Mucosa of descending colon (tissue), 3 donors: Measurements from ENCODE around the gene CTBP2. TPM values are rescaled to one million over a fixed set of nuclear protein-coding genes. Genes with fewer than 3 reads are reported as not detected.
"Not testable (repeated sequence)": the region's sequence is repeated elsewhere in the genome, so short reads cannot be mapped to it uniquely, and the experiment has no call there.

Experiments used
- ATAC-seq: fragments of 200-7000 bp; cut with Tn5 transposase; one replicate; pipeline ENCODE4 v1.9.1; 2020; ENCODE audit warnings: mild to moderate bottlenecking, moderate library complexity
- DNase-seq, 3 donors: peaks; one replicate each; pipeline ENCODE4 v3.0.0-alpha.2; 2020
- H3K36me3 ChIP-seq: fragments of 200-600 bp; one replicate; pipeline ENCODE4 v1.8.0; 2021; ENCODE audit warnings: low read depth, mild to moderate bottlenecking
- H3K4me1 ChIP-seq: fragments of 200-600 bp; one replicate; pipeline ENCODE4 v1.8.0; 2021; ENCODE audit warnings: low read depth, mild to moderate bottlenecking
- H3K4me3 ChIP-seq: fragments of 200-600 bp; one replicate; pipeline ENCODE4 v1.8.0; 2021; ENCODE audit warnings: mild to moderate bottlenecking
- H3K9me3 ChIP-seq: fragments of 200-600 bp; one replicate; pipeline ENCODE4 v1.8.0; 2021; ENCODE audit warnings: mild to moderate bottlenecking
- intact Hi-C, 2 donors: fragments of 100-400 bp; cut with DNase I in 1 of 2; cut with micrococcal nuclease in 1 of 2; formaldehyde crosslinking; loops; one replicate each; pipeline versions ENCODE4 v1.11.0 to v1.11.1; 2022; cut with DNase I, micrococcal nuclease
- total RNA-seq, 3 donors: library from RNA; stranded (reverse); fragmentation: NEBNext Ultra II Directional in 2 of 3; extraction: Animal tissue kit (Norgen Biotek cat#: 25700) in 2 of 3; gene quantifications; one replicate each; pipeline versions ENCODE4 v1.2.1 to v1.2.4, GENCODE V29; 2021 to 2023
- TF ChIP-seq, protein P1 (sequence below): fragments of 200-600 bp; IDR thresholded peaks from one replicate; pipeline ENCODE4 v1.8.0; 2022; ENCODE audit warnings: antibody characterized with exemption, mild to moderate bottlenecking
- donor health status: DM: no; HTN: no; CAD: no; lungs with moderate emphysema.
- donor health status: DM: no; HTN: no; CAD: no.
- donor health status: DM: no; HTN: yes; CAD: no.

Gene CTBP2
- total RNA-seq, 3 donors from 2014 or later: 109 to 137 (median 121) TPM

DNA sequence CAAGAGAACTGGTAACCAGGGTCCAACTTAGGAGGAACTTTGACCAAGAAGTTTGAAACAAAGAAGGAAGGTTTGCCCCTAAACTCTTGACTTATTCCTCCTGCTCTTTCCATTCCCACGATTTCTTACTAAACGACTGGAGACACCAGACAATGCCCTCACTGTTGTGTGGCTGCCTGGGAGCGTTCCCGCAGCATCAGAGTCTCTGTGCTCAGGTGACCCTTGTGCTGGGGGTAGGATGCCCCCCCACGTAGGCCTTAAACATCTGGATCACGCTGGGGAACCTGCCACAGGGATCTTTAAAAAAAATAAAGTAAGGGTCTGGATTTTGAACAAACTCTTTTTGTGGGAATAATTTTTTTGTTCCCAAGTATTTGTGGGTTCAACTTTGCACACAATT, 30.1 kb upstream of the CTBP2 start:
- Histone ChIP-seq H3K36me3 (no peaks in the 10 kb centered on the region), H3K4me1 (no peaks in the 10 kb centered on the region), H3K9me3 (no peaks in the 10 kb centered on the region), H3K4me3 (no peak overlapping the region)
- TF ChIP-seq, protein P1, sequence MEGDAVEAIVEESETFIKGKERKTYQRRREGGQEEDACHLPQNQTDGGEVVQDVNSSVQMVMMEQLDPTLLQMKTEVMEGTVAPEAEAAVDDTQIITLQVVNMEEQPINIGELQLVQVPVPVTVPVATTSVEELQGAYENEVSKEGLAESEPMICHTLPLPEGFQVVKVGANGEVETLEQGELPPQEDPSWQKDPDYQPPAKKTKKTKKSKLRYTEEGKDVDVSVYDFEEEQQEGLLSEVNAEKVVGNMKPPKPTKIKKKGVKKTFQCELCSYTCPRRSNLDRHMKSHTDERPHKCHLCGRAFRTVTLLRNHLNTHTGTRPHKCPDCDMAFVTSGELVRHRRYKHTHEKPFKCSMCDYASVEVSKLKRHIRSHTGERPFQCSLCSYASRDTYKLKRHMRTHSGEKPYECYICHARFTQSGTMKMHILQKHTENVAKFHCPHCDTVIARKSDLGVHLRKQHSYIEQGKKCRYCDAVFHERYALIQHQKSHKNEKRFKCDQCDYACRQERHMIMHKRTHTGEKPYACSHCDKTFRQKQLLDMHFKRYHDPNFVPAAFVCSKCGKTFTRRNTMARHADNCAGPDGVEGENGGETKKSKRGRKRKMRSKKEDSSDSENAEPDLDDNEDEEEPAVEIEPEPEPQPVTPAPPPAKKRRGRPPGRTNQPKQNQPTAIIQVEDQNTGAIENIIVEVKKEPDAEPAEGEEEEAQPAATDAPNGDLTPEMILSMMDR: no peak
- ATAC-seq (no peak), DNase-seq (no peak)
- intact Hi-C loops: no loop called here

DNA sequence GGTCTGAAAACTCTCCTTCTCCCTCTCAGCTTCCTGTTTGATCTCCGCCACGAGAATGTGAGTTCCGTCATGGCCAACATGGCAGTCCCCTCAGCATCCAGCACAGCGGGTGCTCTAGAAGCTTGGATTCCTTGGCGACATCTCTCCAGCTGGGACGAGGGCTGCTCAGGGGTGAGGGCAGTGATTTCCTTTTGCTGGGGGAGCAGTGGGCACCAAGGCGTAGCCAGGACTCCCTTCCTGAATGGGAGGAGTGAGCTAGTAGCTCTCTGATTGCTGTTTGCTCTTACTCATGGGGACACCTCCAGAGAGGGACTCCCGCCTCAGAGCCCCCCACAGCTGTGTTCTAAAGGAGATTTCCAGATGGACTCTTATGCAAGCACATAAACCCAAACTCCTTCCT, 28.8 kb upstream of the CTBP2 start:
- H3K36me3 ChIP-seq: no peaks in the 10 kb centered on the region
- no peaks in the 10 kb centered on the region for H3K4me1 ChIP-seq
- TF ChIP-seq, protein P1: no peak
- no peak for ATAC-seq
- no peaks in the 10 kb centered on the region for H3K9me3 ChIP-seq
- intact Hi-C loops: no loop called here
- no peak overlapping the region for H3K4me3 ChIP-seq
- no peak for DNase-seq

DNA sequence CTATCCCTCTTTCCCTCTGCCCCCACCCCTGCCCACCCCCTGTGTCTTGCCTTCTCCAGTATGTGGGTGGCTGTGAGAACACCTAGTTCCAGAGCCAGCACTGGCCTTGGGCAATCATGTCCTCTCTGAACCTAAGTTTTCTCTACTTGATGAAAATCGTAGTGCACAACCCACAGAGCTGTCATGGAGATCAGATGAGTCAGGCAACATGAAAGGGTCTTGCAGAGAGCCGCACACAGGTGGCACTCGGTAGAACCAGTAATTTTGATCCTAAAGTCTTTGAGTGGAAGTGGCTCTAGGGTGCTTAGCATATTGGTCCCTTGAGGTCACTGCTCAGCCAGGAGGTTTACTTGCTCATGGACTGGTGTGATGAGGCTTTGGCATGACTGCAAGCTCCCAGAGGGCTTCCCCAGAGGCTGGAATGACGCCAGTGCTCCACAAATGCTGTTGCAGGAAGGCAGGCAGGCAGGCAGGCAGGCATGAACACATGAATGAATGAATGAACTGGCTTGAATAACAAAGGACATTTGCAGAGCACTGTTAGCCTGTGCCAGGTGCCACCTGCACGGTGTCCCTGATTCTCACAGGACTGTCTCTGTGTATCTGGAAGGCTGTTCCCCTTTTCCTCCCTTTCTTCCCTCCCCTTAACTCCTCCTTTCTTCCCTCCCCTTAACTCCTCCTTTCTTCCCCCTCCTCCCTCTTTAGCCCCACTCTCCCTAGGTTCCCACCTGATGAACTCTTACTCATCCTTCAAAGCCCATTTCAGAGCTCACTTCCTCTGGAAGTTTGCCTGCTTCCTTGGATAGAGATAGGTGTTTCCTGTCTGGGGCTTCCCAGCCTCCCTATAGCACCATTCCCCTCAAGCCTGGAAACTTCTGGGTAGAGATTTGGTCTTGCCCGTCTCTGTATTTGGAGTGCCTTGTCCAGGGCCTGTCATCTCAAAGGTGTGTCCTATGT, 27.2 kb upstream of the CTBP2 start:
- Histone ChIP-seq H3K36me3 (no peaks in the 10 kb centered on the region), H3K4me3 (no peak overlapping the region), H3K4me1 (no peaks in the 10 kb centered on the region), H3K9me3 (no peaks in the 10 kb centered on the region)
- TF ChIP-seq, protein P1: no peak
- ATAC-seq (no peak), DNase-seq (no peak)
- intact Hi-C loops: no loop called here

DNA sequence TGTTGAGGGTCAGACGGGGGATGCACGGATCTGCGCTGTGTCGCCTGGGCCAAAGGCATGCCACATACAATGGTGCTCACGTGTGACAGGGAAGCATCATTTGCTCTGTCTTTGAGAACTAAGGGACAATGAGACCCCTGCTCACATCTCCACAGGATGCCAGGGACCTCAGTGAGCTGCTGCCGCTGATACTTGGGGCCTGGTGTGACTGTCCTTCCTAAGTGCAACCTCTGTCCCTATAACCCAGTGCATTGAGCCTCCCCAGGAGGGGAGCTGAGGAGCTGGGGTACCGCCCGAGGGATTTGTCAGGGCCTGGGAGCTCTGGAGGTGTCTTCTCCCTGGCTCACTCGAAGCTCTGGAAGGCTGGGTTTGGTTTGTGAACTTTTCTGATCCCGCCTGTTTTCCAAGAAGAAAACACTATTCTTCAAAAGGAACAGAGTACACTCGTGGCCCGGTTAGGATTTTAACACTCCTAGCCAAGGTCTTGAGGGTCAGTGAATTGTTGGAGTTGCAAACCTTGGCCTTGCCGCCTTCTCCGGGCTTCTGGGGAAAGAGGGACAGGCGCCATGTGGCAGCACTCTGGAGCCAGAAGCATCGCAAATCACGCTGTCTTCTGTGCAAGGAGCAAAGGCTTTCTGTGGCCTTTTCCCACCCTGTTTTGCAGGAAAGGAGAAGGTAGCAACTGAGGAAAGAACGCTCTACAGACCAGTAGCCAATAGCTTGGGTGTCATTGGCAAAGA, 26.2 kb upstream of the CTBP2 start:
- DNase-seq: no peak
- intact Hi-C loops: no loop called here
- no peak for ATAC-seq
- Histone ChIP-seq H3K4me1 (no peaks in the 10 kb centered on the region), H3K9me3 (no peaks in the 10 kb centered on the region), H3K36me3 (no peaks in the 10 kb centered on the region), H3K4me3 (no peak overlapping the region)
- TF ChIP-seq, protein P1: no peak

DNA sequence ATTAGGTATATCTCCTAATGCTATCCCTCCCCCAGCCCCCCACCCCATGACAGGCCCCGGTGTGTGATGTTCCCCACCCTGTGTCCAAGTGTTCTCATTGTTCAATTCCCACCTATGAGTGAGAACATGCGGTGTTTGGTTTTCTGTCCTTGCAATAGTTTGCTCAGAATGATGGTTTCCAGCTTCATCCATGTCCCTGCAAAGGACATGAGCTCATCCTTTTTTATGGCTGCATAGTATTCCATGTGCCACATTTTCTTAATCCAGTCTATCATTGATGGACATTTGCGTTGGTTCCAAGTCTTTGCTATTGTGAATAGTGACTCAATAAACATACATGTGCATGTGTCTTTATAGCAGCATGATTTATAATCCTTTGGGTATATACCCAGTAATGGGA, 18.7 kb upstream of the CTBP2 start:
- H3K4me3 ChIP-seq, H3K9me3 ChIP-seq, ATAC-seq, H3K36me3 ChIP-seq, H3K4me1 ChIP-seq, intact Hi-C loops, DNase-seq: not testable (repeated sequence)
